ENCODE data around the gene INSYN1. TPM values are rescaled to one million over a fixed set of nuclear protein-coding genes. Genes with fewer than 3 reads are reported as not detected.
A peak's percentile ranks its signal among the peaks of the same experiment; 100 is the strongest.

INSYN1 gene
- total RNA-seq, 4 donors from 2014 or later = 22.7 to 70.1 (median 45.7) TPM

DNA sequence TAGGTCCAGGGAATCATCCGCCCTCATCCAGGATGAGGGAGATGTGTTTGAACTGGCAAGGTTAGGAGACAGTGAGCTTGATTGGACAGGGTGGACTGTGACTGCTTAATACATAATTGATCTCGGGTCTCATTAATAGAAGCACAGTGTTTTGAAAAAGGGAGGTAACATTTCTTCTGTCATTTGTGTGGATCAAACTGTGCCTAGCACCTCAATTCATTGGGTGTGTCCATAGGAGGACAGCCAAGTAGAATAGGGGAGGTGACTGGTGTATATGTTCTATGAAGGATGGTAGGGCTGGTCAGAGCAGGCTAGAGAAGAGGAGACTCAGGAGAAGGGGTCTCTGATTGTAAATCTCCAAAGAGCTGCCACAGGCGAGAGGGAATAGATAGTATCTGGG is 2.8 kb upstream of the INSYN1 start:
- TF ChIP-seq EP300 (IDR thresholded peaks at IDR 0.05) (no peak), POLR2A (IDR thresholded peaks at IDR 0.05) (no peak), POLR2AphosphoS5 (IDR thresholded peaks at IDR 0.05) (no peak)
- TF ChIP-seq, protein P1, sequence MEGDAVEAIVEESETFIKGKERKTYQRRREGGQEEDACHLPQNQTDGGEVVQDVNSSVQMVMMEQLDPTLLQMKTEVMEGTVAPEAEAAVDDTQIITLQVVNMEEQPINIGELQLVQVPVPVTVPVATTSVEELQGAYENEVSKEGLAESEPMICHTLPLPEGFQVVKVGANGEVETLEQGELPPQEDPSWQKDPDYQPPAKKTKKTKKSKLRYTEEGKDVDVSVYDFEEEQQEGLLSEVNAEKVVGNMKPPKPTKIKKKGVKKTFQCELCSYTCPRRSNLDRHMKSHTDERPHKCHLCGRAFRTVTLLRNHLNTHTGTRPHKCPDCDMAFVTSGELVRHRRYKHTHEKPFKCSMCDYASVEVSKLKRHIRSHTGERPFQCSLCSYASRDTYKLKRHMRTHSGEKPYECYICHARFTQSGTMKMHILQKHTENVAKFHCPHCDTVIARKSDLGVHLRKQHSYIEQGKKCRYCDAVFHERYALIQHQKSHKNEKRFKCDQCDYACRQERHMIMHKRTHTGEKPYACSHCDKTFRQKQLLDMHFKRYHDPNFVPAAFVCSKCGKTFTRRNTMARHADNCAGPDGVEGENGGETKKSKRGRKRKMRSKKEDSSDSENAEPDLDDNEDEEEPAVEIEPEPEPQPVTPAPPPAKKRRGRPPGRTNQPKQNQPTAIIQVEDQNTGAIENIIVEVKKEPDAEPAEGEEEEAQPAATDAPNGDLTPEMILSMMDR (IDR thresholded peaks at IDR 0.05) = no peak
- no peak overlapping the region for H3K27ac ChIP-seq
- peaks cover 34% of the 10 kb centered on the region for H3K4me1 ChIP-seq
- no peaks in the 10 kb centered on the region for H3K9me3 ChIP-seq
- H3K36me3 ChIP-seq = no peaks in the 10 kb centered on the region
- 79% methylated on average over 3 of the region's 3 CpGs for WGBS
- no peak overlapping the region for H3K4me3 ChIP-seq
- H3K27me3 ChIP-seq = peaks cover 46% of the 10 kb centered on the region
- DNase-seq (ENCODE audit: low spot score in 2 of 2) = no peak

DNA sequence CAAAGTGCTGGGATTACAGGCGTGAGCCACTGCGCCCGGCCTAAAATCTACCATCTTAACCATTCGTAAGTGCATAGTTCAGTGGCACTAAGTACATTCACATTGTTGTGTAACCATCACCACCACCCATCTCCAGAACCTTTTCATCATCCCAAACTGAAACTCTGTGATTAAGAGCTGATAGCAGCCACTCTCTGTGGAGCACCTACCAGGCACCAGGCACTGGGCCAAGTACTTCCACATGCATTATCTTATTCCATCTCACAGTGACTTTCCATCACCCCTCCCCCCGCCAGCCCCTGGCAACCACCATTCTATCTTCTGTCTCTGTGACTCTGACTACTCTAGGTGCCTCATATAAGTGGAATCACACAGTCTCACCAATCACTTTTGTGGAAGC is 2.3 kb upstream of the INSYN1 start:
- Histone ChIP-seq H3K4me1 (peaks cover 36% of the 10 kb centered on the region), H3K4me3 (no peak overlapping the region), H3K36me3 (no peaks in the 10 kb centered on the region), H3K9me3 (no peaks in the 10 kb centered on the region), H3K27ac (no peak overlapping the region), H3K27me3 (peaks cover 41% of the 10 kb centered on the region)
- WGBS = 93% methylated on average over 5 of the region's 5 CpGs
- no peak for DNase-seq (ENCODE audit: low spot score in 2 of 2)
- no peak for TF ChIP-seq EP300 (IDR thresholded peaks at IDR 0.05)
- TF ChIP-seq, protein P1 (IDR thresholded peaks at IDR 0.05) = no peak
- TF ChIP-seq POLR2AphosphoS5 (IDR thresholded peaks at IDR 0.05) = no peak
- TF ChIP-seq POLR2A (IDR thresholded peaks at IDR 0.05) = no peak

DNA sequence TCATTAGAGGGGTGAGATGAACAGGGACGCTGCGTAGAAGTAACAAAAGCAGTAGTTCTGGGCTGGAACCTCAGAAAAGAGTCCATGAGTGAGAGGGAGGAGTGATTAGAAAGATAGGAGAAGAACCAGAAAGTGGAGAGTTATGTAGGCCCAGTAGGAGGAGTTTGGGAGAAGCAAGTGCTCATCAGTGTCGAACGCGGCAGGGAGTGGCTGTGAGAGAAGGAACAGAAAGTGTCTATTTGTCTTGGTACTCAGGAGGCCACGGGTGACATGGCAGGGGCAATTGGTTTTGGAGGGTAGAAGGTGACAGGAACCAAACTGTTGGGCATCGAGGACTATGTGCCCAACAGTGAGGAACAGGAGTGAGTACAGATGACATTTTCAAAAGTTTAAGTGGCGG is 1.3 kb upstream of the INSYN1 start:
- H3K27ac ChIP-seq = no peak overlapping the region
- H3K4me3 ChIP-seq = no peak overlapping the region
- H3K9me3 ChIP-seq = no peaks in the 10 kb centered on the region
- TF ChIP-seq, protein P1 (IDR thresholded peaks at IDR 0.05) = no peak
- no peak for TF ChIP-seq EP300 (IDR thresholded peaks at IDR 0.05)
- TF ChIP-seq POLR2A (IDR thresholded peaks at IDR 0.05) = no peak
- no peak for TF ChIP-seq POLR2AphosphoS5 (IDR thresholded peaks at IDR 0.05)
- DNase-seq (ENCODE audit: low spot score in 2 of 2) = no peak
- no peaks in the 10 kb centered on the region for H3K36me3 ChIP-seq
- H3K27me3 ChIP-seq = peaks cover 31% of the 10 kb centered on the region
- WGBS = 47% methylated on average over 8 of the region's 8 CpGs
- H3K4me1 ChIP-seq = peaks cover 36% of the 10 kb centered on the region

DNA sequence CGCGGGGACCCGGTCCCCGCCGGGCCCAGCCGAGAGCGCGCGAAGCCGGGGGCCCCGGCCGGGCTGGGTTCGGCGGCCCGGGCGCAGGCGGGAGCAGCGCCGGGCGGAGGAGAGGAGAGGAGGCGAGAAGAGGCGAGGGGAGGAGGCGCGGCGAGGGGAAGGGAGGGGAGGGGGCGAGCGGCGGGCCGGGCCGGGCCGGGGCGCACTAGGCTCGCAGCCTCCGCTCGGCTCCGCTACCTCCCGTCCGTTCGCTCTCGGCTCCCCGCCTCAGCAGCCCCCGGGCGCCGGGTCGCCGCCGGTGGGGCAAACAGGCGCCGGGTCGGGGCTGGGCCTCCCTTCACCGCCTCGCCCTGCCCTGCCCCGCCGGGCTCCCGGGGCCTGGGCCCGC is 351 bp downstream of the INSYN1 start:
- no peak for TF ChIP-seq POLR2AphosphoS5 (IDR thresholded peaks at IDR 0.05)
- TF ChIP-seq, protein P1 (IDR thresholded peaks at IDR 0.05) = no peak
- no peak for TF ChIP-seq EP300 (IDR thresholded peaks at IDR 0.05)
- no peak for TF ChIP-seq POLR2A (IDR thresholded peaks at IDR 0.05)
- no peaks in the 10 kb centered on the region for H3K9me3 ChIP-seq
- peak overlapping the region; percentile 45 for H3K27ac ChIP-seq
- DNase-seq (ENCODE audit: low spot score in 2 of 2) = no peak
- no peaks in the 10 kb centered on the region for H3K36me3 ChIP-seq
- peaks cover 21% of the 10 kb centered on the region for H3K27me3 ChIP-seq
- peak overlapping the region; percentile 72 for H3K4me3 ChIP-seq
- WGBS = no CpG with 5 or more reads among the region's 56 CpGs
- peaks cover 36% of the 10 kb centered on the region for H3K4me1 ChIP-seq

DNA sequence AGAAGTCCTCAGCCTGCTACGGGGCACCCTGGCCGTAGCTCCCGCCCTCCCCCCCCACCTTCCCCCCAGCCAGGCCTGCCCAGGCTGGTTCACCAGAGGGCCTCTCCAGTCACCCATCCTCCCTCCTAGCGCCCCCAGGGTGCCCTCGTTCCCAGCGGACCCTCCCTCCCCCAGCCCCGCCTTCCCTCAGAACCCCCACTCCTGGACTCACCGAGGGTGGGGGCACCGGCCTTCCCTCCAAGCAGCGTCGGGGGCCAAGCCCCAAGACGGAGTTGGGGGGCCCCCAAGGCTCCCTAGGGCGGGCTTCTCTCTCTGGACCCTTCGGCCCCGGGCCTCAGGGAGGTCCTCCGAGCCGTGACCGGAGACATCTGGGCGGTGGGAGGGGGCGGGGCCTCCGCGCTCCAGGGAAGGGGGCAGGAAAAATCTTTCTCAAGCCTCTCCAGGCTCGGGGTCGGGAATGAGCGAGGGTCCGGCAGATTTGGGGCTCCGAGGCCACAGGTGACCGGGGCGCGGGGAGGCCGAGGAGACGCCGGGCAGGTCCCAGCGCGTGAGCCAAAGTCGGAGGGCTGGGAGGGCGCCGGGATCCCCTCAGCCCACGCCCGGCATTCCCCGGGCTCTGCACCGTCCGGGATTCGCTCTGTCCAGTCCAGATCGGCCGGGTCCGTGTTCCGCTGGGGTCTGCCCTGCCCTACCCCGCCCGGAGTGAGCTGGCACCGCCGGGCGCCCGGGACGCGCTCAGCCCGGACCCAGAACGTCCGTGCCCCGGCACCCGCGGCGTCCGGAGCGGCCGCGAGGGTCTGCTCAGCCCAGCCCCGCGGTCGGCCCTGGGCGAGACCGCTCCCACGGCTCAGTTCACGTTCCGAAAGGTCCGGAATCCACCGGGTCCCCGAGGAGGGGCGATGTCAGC is 999 bp downstream of the INSYN1 start:
- no peaks in the 10 kb centered on the region for H3K9me3 ChIP-seq
- TF ChIP-seq POLR2A (IDR thresholded peaks at IDR 0.05) (no peak), POLR2AphosphoS5 (IDR thresholded peaks at IDR 0.05) (no peak), EP300 (IDR thresholded peaks at IDR 0.05) (no peak)
- TF ChIP-seq, protein P1 (IDR thresholded peaks at IDR 0.05) = no peak
- DNase-seq (ENCODE audit: low spot score in 2 of 2) = no peak
- no peaks in the 10 kb centered on the region for H3K36me3 ChIP-seq
- H3K4me1 ChIP-seq = peaks cover 36% of the 10 kb centered on the region
- peaks cover 15% of the 10 kb centered on the region for H3K27me3 ChIP-seq
- peak overlapping the region; percentile 45 for H3K27ac ChIP-seq
- peak overlapping the region; percentile 72 for H3K4me3 ChIP-seq
- WGBS = 1% methylated on average over 26 of the region's 79 CpGs
